ENCODE measurements around the gene MMP17. TPM values are rescaled to one million over a fixed set of nuclear protein-coding genes. Genes with fewer than 3 reads are reported as not detected.
"Not testable (repeated sequence)": the region's sequence is repeated elsewhere in the genome, so short reads cannot be mapped to it uniquely, and the experiment has no call there.

MMP17 gene
- total RNA-seq, 2 donors from 2014 or later: 10.9 to 12.0 TPM

GRCh38 chr12:131885543-131886057, 57.4 kb downstream of the MMP17 start:
- Histone ChIP-seq H3K36me3 (ENCODE audit: control insufficient read depth, insufficient read depth, low read length) (no peaks in the 10 kb centered on the region), H3K9ac (ENCODE audit: extremely low read depth, low read length, poor library complexity, severe bottlenecking) (no peak overlapping the region), H3K27me3 (ENCODE audit: control insufficient read depth, insufficient read depth, low read length, poor library complexity, severe bottlenecking) (no peaks in the 10 kb centered on the region), H3K4me3 (ENCODE audit: low read length) (no peak overlapping the region), H3K9me3 (ENCODE audit: control insufficient read depth, low read length) (peaks cover 7% of the 10 kb centered on the region), H3K27ac (ENCODE audit: low read depth, low read length) (no peak overlapping the region), H3K4me1 (ENCODE audit: control insufficient read depth, insufficient read depth, low read length) (no peaks in the 10 kb centered on the region)
- Mint-ChIP-seq H3K4me1 (peaks cover 21% of the 10 kb centered on the region), H3K9me3 (peaks cover 23% of the 10 kb centered on the region), H3K4me3 (no peak overlapping the region), H3K27me3 (ENCODE audit: insufficient read depth) (peaks cover 3% of the 10 kb centered on the region), H3K27ac (no peak overlapping the region), H3K36me3 (ENCODE audit: low read depth) (peaks cover 5% of the 10 kb centered on the region)
- 88 to 96% methylated on average over 4 of the region's 7 CpGs for WGBS, 2 experiments (ENCODE audit: insufficient coverage in 1 of 2, insufficient read length in 1 of 2)
- TF ChIP-seq, protein P1, sequence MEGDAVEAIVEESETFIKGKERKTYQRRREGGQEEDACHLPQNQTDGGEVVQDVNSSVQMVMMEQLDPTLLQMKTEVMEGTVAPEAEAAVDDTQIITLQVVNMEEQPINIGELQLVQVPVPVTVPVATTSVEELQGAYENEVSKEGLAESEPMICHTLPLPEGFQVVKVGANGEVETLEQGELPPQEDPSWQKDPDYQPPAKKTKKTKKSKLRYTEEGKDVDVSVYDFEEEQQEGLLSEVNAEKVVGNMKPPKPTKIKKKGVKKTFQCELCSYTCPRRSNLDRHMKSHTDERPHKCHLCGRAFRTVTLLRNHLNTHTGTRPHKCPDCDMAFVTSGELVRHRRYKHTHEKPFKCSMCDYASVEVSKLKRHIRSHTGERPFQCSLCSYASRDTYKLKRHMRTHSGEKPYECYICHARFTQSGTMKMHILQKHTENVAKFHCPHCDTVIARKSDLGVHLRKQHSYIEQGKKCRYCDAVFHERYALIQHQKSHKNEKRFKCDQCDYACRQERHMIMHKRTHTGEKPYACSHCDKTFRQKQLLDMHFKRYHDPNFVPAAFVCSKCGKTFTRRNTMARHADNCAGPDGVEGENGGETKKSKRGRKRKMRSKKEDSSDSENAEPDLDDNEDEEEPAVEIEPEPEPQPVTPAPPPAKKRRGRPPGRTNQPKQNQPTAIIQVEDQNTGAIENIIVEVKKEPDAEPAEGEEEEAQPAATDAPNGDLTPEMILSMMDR (conservative IDR thresholded peaks at IDR 0.05): no peak
- DNase-seq: no peak

DNA sequence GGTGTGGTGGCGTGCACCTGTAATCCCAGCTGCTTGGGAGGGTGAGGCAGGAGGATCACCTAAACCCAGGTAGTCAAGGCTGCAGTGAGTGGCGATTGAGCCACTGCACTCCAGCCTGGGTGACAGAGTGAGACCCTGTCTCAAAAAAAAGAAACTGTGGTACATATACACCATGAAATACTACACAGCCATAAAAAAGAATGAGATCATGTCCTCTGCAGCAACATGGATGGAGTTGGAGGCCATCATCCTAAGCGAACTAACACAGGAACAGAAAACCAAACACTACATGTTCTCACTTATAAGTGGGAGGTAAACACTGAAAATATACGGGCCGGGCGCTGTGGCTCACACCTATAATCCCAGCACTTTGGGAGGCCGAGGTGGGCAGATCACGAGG, 63.5 kb downstream of the MMP17 start:
- H3K27me3 Mint-ChIP-seq (ENCODE audit: insufficient read depth); H3K9ac ChIP-seq (ENCODE audit: extremely low read depth, low read length, poor library complexity, severe bottlenecking); H3K4me3 ChIP-seq (ENCODE audit: low read length); H3K9me3 ChIP-seq (ENCODE audit: control insufficient read depth, low read length); H3K27ac Mint-ChIP-seq; H3K4me3 Mint-ChIP-seq; H3K27me3 ChIP-seq (ENCODE audit: control insufficient read depth, insufficient read depth, low read length, poor library complexity, severe bottlenecking); H3K36me3 Mint-ChIP-seq (ENCODE audit: low read depth); H3K36me3 ChIP-seq (ENCODE audit: control insufficient read depth, insufficient read depth, low read length); H3K9me3 Mint-ChIP-seq; H3K27ac ChIP-seq (ENCODE audit: low read depth, low read length); DNase-seq; H3K4me1 ChIP-seq (ENCODE audit: control insufficient read depth, insufficient read depth, low read length): not testable (repeated sequence)
- WGBS, 2 experiments (ENCODE audit: insufficient coverage in 1 of 2, insufficient read length in 1 of 2): 0 to 55% methylated on average over 1 to 3 of the region's 8 CpGs
- peaks cover 20% of the 10 kb centered on the region for H3K4me1 Mint-ChIP-seq

GRCh38 chr12:131892711-131893604, 64.8 kb downstream of the MMP17 start:
- Histone ChIP-seq H3K9ac (ENCODE audit: extremely low read depth, low read length, poor library complexity, severe bottlenecking) (no peak overlapping the region), H3K27ac (ENCODE audit: low read depth, low read length) (no peak overlapping the region), H3K4me3 (ENCODE audit: low read length) (no peak overlapping the region), H3K36me3 (ENCODE audit: control insufficient read depth, insufficient read depth, low read length) (peaks cover 14% of the 10 kb centered on the region), H3K9me3 (ENCODE audit: control insufficient read depth, low read length) (no peaks in the 10 kb centered on the region), H3K4me1 (ENCODE audit: control insufficient read depth, insufficient read depth, low read length) (no peaks in the 10 kb centered on the region), H3K27me3 (ENCODE audit: control insufficient read depth, insufficient read depth, low read length, poor library complexity, severe bottlenecking) (no peaks in the 10 kb centered on the region)
- H3K36me3 Mint-ChIP-seq (ENCODE audit: low read depth): peaks cover 10% of the 10 kb centered on the region
- TF ChIP-seq, protein P1 (conservative IDR thresholded peaks at IDR 0.05): no peak
- peaks cover 2% of the 10 kb centered on the region for H3K9me3 Mint-ChIP-seq
- 86 to 90% methylated on average over 25 to 26 of the region's 26 CpGs for WGBS, 2 experiments (ENCODE audit: insufficient coverage in 1 of 2, insufficient read length in 1 of 2)
- H3K4me1 Mint-ChIP-seq: peaks cover 22% of the 10 kb centered on the region
- DNase-seq: peak; percentile 67
- H3K27me3 Mint-ChIP-seq (ENCODE audit: insufficient read depth): peaks cover 3% of the 10 kb centered on the region
- H3K4me3 Mint-ChIP-seq: peak overlapping the region; percentile 79
- H3K27ac Mint-ChIP-seq: no peak overlapping the region
